Measurements from ENCODE around the gene TBPL1. TPM values are rescaled to one million over a fixed set of nuclear protein-coding genes. Genes with fewer than 3 reads are reported as not detected.

TBPL1 gene
- total RNA-seq, 1 donor from 2014 or later, result 17.7 TPM

DNA sequence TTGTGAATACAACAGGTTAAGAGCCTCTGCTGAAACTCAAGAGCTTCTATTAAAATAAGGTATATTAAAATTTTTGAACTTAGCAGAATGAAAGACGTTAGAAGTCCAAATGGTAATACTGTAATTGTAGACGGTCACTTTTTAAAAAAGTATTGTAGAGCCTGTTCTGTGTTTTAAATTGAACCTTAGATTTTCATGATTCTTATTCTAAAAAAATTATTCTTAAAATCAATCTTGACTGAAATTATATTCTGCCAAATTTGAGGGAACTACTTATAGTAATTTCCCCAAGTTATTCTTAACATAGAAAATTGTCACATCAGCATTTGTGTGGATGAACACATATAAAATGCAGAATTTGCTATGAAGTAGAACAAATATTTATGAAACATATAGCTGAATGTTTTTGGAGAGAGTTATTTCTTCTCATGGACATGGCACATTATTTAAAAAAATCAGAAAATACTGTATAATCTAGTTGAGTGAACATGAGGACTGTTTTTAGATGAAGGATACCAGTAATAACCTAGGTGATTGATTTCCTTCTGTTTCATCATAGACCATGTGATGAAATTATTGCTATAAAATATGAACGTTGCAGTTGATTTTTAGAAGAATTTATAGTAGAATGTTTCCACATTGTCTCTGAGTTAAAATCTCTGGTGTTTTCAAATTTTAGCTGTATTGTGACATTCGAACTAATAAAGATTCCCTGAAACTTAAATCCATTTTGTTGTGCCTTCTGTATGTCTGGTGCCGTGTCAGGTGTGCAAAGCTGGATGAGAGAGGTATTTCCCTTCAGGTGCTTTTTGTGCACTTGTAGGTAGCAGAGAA lies 2.8 kb downstream of the TBPL1 start:
- Histone ChIP-seq H3K27ac (no peak overlapping the region), H3K4me3 (no peak overlapping the region), H3K36me3 (no peaks in the 10 kb centered on the region), H3K4me1 (peaks cover 45% of the 10 kb centered on the region), H3K27me3 (no peaks in the 10 kb centered on the region), H3K9me3 (no peaks in the 10 kb centered on the region)
- DNase-seq (ENCODE audit: extremely low spot score in 2 of 2), result no peak
- TF ChIP-seq, protein P1, sequence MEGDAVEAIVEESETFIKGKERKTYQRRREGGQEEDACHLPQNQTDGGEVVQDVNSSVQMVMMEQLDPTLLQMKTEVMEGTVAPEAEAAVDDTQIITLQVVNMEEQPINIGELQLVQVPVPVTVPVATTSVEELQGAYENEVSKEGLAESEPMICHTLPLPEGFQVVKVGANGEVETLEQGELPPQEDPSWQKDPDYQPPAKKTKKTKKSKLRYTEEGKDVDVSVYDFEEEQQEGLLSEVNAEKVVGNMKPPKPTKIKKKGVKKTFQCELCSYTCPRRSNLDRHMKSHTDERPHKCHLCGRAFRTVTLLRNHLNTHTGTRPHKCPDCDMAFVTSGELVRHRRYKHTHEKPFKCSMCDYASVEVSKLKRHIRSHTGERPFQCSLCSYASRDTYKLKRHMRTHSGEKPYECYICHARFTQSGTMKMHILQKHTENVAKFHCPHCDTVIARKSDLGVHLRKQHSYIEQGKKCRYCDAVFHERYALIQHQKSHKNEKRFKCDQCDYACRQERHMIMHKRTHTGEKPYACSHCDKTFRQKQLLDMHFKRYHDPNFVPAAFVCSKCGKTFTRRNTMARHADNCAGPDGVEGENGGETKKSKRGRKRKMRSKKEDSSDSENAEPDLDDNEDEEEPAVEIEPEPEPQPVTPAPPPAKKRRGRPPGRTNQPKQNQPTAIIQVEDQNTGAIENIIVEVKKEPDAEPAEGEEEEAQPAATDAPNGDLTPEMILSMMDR (IDR thresholded peaks at IDR 0.05), result no peak
- TF ChIP-seq POLR2AphosphoS5 (IDR thresholded peaks at IDR 0.05; ENCODE audit: insufficient read depth in 1 of 2, low read depth in 1 of 2) (no peak), POLR2A (IDR thresholded peaks at IDR 0.05) (no peak)
- intact Hi-C loops (cut with DNase I), result no loop called here

DNA sequence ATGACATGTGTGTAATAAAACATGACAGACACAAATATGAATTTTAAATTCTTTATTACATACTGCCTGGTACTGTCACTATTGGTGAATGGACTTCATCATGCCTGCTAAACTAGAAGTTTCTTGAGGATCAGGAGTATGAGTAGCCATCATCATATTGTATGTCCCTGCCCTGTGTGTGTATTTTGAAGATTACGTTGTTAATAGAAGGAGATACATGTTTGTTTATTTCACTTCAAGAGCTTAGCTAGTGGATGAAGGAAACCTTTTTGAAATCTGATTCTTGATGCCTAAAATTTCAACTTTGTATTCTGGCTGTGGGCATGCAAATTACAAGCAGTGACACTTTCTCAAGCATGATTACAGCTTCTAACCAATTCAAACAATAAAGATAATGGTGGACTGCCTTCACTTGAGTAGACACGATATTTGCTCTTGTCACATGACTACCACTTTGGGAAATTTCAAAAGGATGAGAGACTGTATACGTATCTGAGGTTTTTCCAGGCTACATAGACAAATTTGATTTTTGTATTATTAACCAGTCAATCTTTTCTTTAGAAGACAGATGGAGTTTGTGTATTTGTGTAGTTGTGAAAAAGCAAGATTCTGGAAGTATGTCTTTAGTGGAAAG lies 3.5 kb downstream of the TBPL1 start:
- no peaks in the 10 kb centered on the region for H3K9me3 ChIP-seq
- no peak overlapping the region for H3K4me3 ChIP-seq
- H3K27me3 ChIP-seq, result no peaks in the 10 kb centered on the region
- peaks cover 45% of the 10 kb centered on the region for H3K4me1 ChIP-seq
- intact Hi-C loops (cut with DNase I), result no loop called here
- no peak for DNase-seq (ENCODE audit: extremely low spot score in 2 of 2)
- H3K36me3 ChIP-seq, result no peaks in the 10 kb centered on the region
- no peak overlapping the region for H3K27ac ChIP-seq
- TF ChIP-seq POLR2AphosphoS5 (IDR thresholded peaks at IDR 0.05; ENCODE audit: insufficient read depth in 1 of 2, low read depth in 1 of 2) (no peak), POLR2A (IDR thresholded peaks at IDR 0.05) (no peak)
- TF ChIP-seq, protein P1 (IDR thresholded peaks at IDR 0.05), result no peak

DNA sequence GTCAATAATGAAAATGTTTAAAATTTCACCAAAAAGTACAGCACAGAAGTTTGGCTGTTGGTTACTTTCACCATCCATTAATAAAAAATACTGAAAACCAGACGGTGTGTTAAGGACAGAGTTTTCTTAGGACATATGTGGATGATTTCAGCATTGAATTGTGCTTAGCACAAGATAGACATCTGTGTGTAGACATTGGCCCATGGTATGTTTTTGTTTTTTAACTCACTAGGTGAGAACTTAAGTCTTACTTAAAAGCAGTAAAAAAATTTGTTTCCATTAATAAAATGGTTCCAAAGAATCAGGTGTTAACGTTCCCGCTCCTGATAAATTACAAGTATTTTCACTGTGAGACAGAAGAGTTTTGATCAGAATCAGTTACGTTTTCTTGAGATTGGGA lies 4.2 kb downstream of the TBPL1 start:
- no peak for DNase-seq (ENCODE audit: extremely low spot score in 2 of 2)
- Histone ChIP-seq H3K4me3 (no peak overlapping the region), H3K4me1 (peaks cover 45% of the 10 kb centered on the region), H3K36me3 (no peaks in the 10 kb centered on the region), H3K9me3 (no peaks in the 10 kb centered on the region), H3K27ac (no peak overlapping the region), H3K27me3 (no peaks in the 10 kb centered on the region)
- intact Hi-C loops (cut with DNase I), result no loop called here
- TF ChIP-seq POLR2A (IDR thresholded peaks at IDR 0.05) (no peak), POLR2AphosphoS5 (IDR thresholded peaks at IDR 0.05; ENCODE audit: insufficient read depth in 1 of 2, low read depth in 1 of 2) (no peak)
- TF ChIP-seq, protein P1 (IDR thresholded peaks at IDR 0.05), result no peak

DNA sequence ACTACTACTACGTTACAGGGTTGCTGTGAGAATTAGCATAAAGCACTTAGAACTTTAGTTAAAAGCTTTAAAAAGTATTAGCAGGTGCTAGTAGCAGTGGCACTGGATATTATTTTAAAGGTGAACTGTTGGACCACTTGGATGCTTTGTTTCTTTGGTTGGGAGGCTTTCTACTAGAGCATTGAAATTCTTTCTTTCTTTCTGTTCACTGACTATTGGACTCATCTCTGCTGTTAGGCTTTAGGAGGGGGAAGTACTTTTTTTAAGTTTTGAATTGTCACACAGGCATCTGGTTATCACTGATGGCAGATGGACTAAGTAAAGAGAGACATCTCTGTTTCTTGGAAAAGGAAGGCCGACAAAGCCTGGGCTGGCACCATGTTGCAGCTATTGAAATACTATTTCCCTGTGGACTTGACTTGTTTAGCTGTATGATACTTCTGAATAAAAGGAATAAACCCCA lies 4.8 kb downstream of the TBPL1 start:
- Histone ChIP-seq H3K4me3 (no peak overlapping the region), H3K27ac (no peak overlapping the region), H3K4me1 (peaks cover 50% of the 10 kb centered on the region), H3K36me3 (no peaks in the 10 kb centered on the region), H3K27me3 (no peaks in the 10 kb centered on the region), H3K9me3 (no peaks in the 10 kb centered on the region)
- DNase-seq (ENCODE audit: extremely low spot score in 2 of 2), result no peak
- intact Hi-C loops (cut with DNase I), result no loop called here
- TF ChIP-seq, protein P1 (IDR thresholded peaks at IDR 0.05), result no peak
- TF ChIP-seq POLR2AphosphoS5 (IDR thresholded peaks at IDR 0.05; ENCODE audit: insufficient read depth in 1 of 2, low read depth in 1 of 2) (no peak), POLR2A (IDR thresholded peaks at IDR 0.05) (no peak)

DNA sequence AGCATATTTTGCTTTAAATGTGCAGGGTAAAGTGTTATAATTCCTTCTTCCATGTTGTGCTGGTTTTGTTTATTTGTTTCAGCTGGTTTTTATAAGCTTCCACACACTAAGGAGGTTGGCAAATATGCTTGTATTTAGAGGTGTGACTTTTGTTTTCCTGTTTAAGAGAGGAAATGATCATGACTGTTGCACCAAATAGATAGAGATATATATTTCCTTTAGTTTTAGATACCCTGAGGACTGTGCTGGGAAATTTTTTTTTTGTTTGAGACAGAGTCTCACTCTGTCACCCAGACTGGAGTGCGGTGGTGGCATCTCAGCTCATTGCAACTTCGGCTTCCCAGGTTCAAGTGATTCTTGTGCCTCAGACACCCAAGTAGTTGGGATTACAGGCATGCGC lies 5.8 kb downstream of the TBPL1 start:
- TF ChIP-seq POLR2AphosphoS5 (IDR thresholded peaks at IDR 0.05; ENCODE audit: insufficient read depth in 1 of 2, low read depth in 1 of 2) (no peak), POLR2A (IDR thresholded peaks at IDR 0.05) (no peak)
- TF ChIP-seq, protein P1 (IDR thresholded peaks at IDR 0.05), result no peak
- H3K36me3 ChIP-seq, result no peaks in the 10 kb centered on the region
- no peaks in the 10 kb centered on the region for H3K27me3 ChIP-seq
- intact Hi-C loops (cut with DNase I), result no loop called here
- no peak overlapping the region for H3K27ac ChIP-seq
- DNase-seq (ENCODE audit: extremely low spot score in 2 of 2), result no peak
- H3K9me3 ChIP-seq, result no peaks in the 10 kb centered on the region
- no peak overlapping the region for H3K4me3 ChIP-seq
- H3K4me1 ChIP-seq, result peaks cover 49% of the 10 kb centered on the region
